Tibial nerve (tissue), 4 donors: Measurements from ENCODE around the gene PLPP4. TPM values are rescaled to one million over a fixed set of nuclear protein-coding genes. Genes with fewer than 3 reads are reported as not detected.

ENCODE experiments used
- DNase-seq, 2 donors: peaks; one replicate each; pipeline ENCODE4 v3.0.0-alpha.2; 2019; ENCODE audit warnings: low spot score in 2 of 2
- H3K27ac ChIP-seq, 4 donors: fragments of 200-600 bp; sonication (generic) in 3 of 4; one replicate each; pipeline ENCODE4 v1.5.1; 2017 to 2019; ENCODE audit warnings: mild to moderate bottlenecking in 1 of 4
- H3K27me3 ChIP-seq, 2 donors: fragments of 200-600 bp; sonication (generic) in 1 of 2; one replicate each; pipeline versions ENCODE4 v1.5.1 to v1.6.0; 2017 to 2019
- H3K36me3 ChIP-seq, 3 donors: fragments of 200-600 bp; sonication (generic); one replicate each; pipeline ENCODE4 v1.5.1; 2018 to 2019
- H3K4me1 ChIP-seq, 4 donors: fragments of 200-600 bp; sonication (generic) in 3 of 4; one replicate each; pipeline ENCODE4 v1.5.1; 2017 to 2019
- H3K4me3 ChIP-seq, 4 donors: fragments of 200-600 bp; sonication (generic) in 3 of 4; one replicate each; pipeline ENCODE4 v1.5.1; 2017 to 2019; ENCODE audit warnings: mild to moderate bottlenecking in 1 of 4, moderate library complexity in 1 of 4
- H3K9me3 ChIP-seq, 4 donors: fragments of 200-600 bp; sonication (generic) in 3 of 4; one replicate each; pipeline ENCODE4 v1.5.1; 2017 to 2019
- CTCF ChIP-seq, 5 experiments: fragments of 200-600 bp in 3 of 5; fragments of 450-650 bp in 2 of 5; sonication (generic) in 3 of 5; IDR thresholded peaks; one replicate each; pipeline ENCODE4 v1.5.1; 2016 to 2019; ENCODE audit warnings: antibody characterized with exemption in 5 of 5, mild to moderate bottlenecking in 3 of 5, moderate library complexity in 2 of 5
- EP300 ChIP-seq, 2 donors: sonication (generic); formaldehyde crosslinking; IDR thresholded peaks; one replicate each; pipeline ENCODE4 v1.6.1; 2017; ENCODE audit warnings: antibody characterized with exemption in 2 of 2, mild to moderate bottlenecking in 1 of 2
- POLR2A ChIP-seq, 2 donors: fragments of 450-650 bp; IDR thresholded peaks; one replicate each; pipeline ENCODE4 v1.6.1; 2017; ENCODE audit warnings: antibody characterized with exemption in 2 of 2, mild to moderate bottlenecking in 2 of 2, moderate library complexity in 2 of 2
- WGBS, 2 donors: methylation state at CpG; one replicate each; pipeline ENCODE4 v1.1.5; 2018; 5-methylcytosine and 5-hydroxymethylcytosine counted together
- total RNA-seq, 4 donors: library from RNA; depleted of rRNA; stranded (reverse); fragments of >200 nt; gene quantifications; one replicate each; pipeline ENCODE4 v1.1.0, GENCODE V29; 2016

PLPP4 gene
- total RNA-seq, 4 donors from 2014 or later = not detected

- H3K9me3 ChIP-seq = no peaks in the 10 kb centered on the region
- WGBS, 2 donors = 77 to 83% methylated on average over 5 of the region's 5 CpGs
Observed at GRCh38 chr10:120587061-120587460, 130.0 kb downstream of the PLPP4 start.

GRCh38 chr10:120588311-120588710, 131.3 kb downstream of the PLPP4 start:
- Histone ChIP-seq H3K4me3 (no peak overlapping the region), H3K27me3 (no peaks in the 10 kb centered on the region), H3K4me1 (no peaks in the 10 kb centered on the region), H3K36me3 (no peaks in the 10 kb centered on the region), H3K9me3 (no peaks in the 10 kb centered on the region), H3K27ac (no peak overlapping the region)
- WGBS, 2 donors = 81 to 85% methylated on average over 2 of the region's 2 CpGs
- no peak for TF ChIP-seq EP300 (IDR thresholded peaks at IDR 0.05)
- no peak for TF ChIP-seq CTCF (IDR thresholded peaks at IDR 0.05)
- TF ChIP-seq POLR2A (IDR thresholded peaks at IDR 0.05) = no peak
- DNase-seq = no peak

More at GRCh38 chr10:120587061-120587460, 130.0 kb downstream of the PLPP4 start:
- TF ChIP-seq POLR2A (IDR thresholded peaks at IDR 0.05) (no peak), EP300 (IDR thresholded peaks at IDR 0.05) (no peak), CTCF (IDR thresholded peaks at IDR 0.05) (no peak)
- Histone ChIP-seq H3K4me3 (no peak overlapping the region), H3K4me1 (no peaks in the 10 kb centered on the region), H3K27me3 (no peaks in the 10 kb centered on the region), H3K36me3 (no peaks in the 10 kb centered on the region), H3K27ac (no peak overlapping the region)
- no peak for DNase-seq

- no peak for DNase-seq
- no peaks in the 10 kb centered on the region for H3K4me1 ChIP-seq
- no peak overlapping the region for H3K27ac ChIP-seq
- no peaks in the 10 kb centered on the region for H3K27me3 ChIP-seq
- H3K36me3 ChIP-seq = no peaks in the 10 kb centered on the region
- no peak overlapping the region for H3K4me3 ChIP-seq
- WGBS, 2 donors = 91 to 94% methylated on average over 2 of the region's 2 CpGs
- H3K9me3 ChIP-seq = no peaks in the 10 kb centered on the region
- TF ChIP-seq POLR2A (IDR thresholded peaks at IDR 0.05) = no peak
- no peak for TF ChIP-seq CTCF (IDR thresholded peaks at IDR 0.05)
- no peak for TF ChIP-seq EP300 (IDR thresholded peaks at IDR 0.05)
Observed at GRCh38 chr10:120593693-120594092, 136.7 kb downstream of the PLPP4 start.

- TF ChIP-seq CTCF (IDR thresholded peaks at IDR 0.05) = no peak
- TF ChIP-seq POLR2A (IDR thresholded peaks at IDR 0.05) = no peak
- TF ChIP-seq EP300 (IDR thresholded peaks at IDR 0.05) = no peak
- DNase-seq = no peak
- H3K9me3 ChIP-seq = peaks cover 0 to 6% (median 0%) of the 10 kb centered on the region in 4 donors
- H3K27me3 ChIP-seq = no peaks in the 10 kb centered on the region
- H3K4me3 ChIP-seq = no peak overlapping the region
- H3K27ac ChIP-seq = no peak overlapping the region
- WGBS, 2 donors = 82 to 94% methylated on average over 3 of the region's 3 CpGs
- H3K4me1 ChIP-seq = no peaks in the 10 kb centered on the region
- H3K36me3 ChIP-seq = no peaks in the 10 kb centered on the region
Observed at GRCh38 chr10:120597902-120598301, 140.9 kb downstream of the PLPP4 start.

- no peak for DNase-seq
- Histone ChIP-seq H3K4me1 (no peaks in the 10 kb centered on the region), H3K4me3 (no peak overlapping the region), H3K36me3 (no peaks in the 10 kb centered on the region), H3K27ac (no peak overlapping the region), H3K27me3 (no peaks in the 10 kb centered on the region), H3K9me3 (peaks cover 0 to 11% (median 0%) of the 10 kb centered on the region in 4 donors)
- TF ChIP-seq EP300 (IDR thresholded peaks at IDR 0.05) (no peak), POLR2A (IDR thresholded peaks at IDR 0.05) (no peak), CTCF (IDR thresholded peaks at IDR 0.05) (no peak)
- 55 to 69% methylated on average over 5 of the region's 5 CpGs for WGBS, 2 donors
Observed at GRCh38 chr10:120598386-120598785, 141.4 kb downstream of the PLPP4 start.
